Liver (tissue), 3 donors: ENCODE data around the gene GNB1L.

Source experiments
- CTCF ChIP-seq: fragments of 150-350 bp; IDR thresholded peaks from 2 replicates; pipeline ENCODE4 v1.5.1; 2017; ENCODE audit warnings: improper control_type of control experiment, low read depth, low read length; ENCODE audit not compliant: missing input control
- GABPA ChIP-seq, 2 donors: IDR thresholded peaks in 1 of 2; conservative IDR thresholded peaks in 1 of 2; 2 replicates each; pipeline ENCODE4 v1.6.1; 2016; ENCODE audit warnings: antibody characterized with exemption in 2 of 2, mild to moderate bottlenecking in 1 of 2, moderate library complexity in 1 of 2
- HNF4G ChIP-seq: IDR thresholded peaks from 2 replicates; pipeline ENCODE4 v1.6.1; 2016; ENCODE audit warnings: antibody characterized with exemption
- JUND ChIP-seq, 2 donors: IDR thresholded peaks; 2 replicates each; pipeline ENCODE4 v1.6.1; 2016; ENCODE audit warnings: antibody characterized with exemption in 2 of 2
- MAX ChIP-seq: IDR thresholded peaks from 2 replicates; pipeline ENCODE4 v1.6.1; 2016; ENCODE audit warnings: antibody characterized with exemption
- RAD21 ChIP-seq, 2 donors: IDR thresholded peaks; 2 replicates each; pipeline ENCODE4 v1.6.1; 2016; ENCODE audit warnings: antibody characterized with exemption in 2 of 2, mild to moderate bottlenecking in 2 of 2
- SP1 ChIP-seq: IDR thresholded peaks from 2 replicates; pipeline ENCODE4 v1.6.1; 2018; ENCODE audit warnings: antibody characterized with exemption, mild to moderate bottlenecking
- TAF1 ChIP-seq: conservative IDR thresholded peaks from 2 replicates; pipeline ENCODE4 v1.6.1; 2016; ENCODE audit warnings: antibody characterized with exemption, mild to moderate bottlenecking
- YY1 ChIP-seq: IDR thresholded peaks from 2 replicates; pipeline ENCODE4 v1.6.1; 2016; ENCODE audit warnings: antibody characterized with exemption, mild to moderate bottlenecking
- ZBTB33 ChIP-seq: IDR thresholded peaks from 2 replicates; pipeline ENCODE4 v1.6.1; 2016; ENCODE audit warnings: antibody characterized with exemption
- TF ChIP-seq, protein P1 (sequence below): IDR thresholded peaks from 2 replicates; pipeline ENCODE4 v1.6.1; 2016; ENCODE audit warnings: antibody characterized with exemption, mild to moderate bottlenecking
- TF ChIP-seq, protein P2 (sequence below): IDR thresholded peaks from 2 replicates; pipeline ENCODE4 v1.6.1; 2016; ENCODE audit warnings: antibody characterized with exemption
- donor health status: healthy.
- donor health status: healthy.

- TF ChIP-seq CTCF (no peak), GABPA (IDR thresholded peaks at IDR 0.05 in 1 of 2, conservative IDR thresholded peaks at IDR 0.05 in 1 of 2) (no peak), MAX (no peak), RAD21 (IDR thresholded peaks at IDR 0.05) (peak in 1 of 2 donors; percentile 23), TAF1 (no peak), YY1 (no peak), JUND (IDR thresholded peaks at IDR 0.05) (no peak), ZBTB33 (no peak), HNF4G (no peak), SP1 (no peak)
- TF ChIP-seq, protein P1, sequence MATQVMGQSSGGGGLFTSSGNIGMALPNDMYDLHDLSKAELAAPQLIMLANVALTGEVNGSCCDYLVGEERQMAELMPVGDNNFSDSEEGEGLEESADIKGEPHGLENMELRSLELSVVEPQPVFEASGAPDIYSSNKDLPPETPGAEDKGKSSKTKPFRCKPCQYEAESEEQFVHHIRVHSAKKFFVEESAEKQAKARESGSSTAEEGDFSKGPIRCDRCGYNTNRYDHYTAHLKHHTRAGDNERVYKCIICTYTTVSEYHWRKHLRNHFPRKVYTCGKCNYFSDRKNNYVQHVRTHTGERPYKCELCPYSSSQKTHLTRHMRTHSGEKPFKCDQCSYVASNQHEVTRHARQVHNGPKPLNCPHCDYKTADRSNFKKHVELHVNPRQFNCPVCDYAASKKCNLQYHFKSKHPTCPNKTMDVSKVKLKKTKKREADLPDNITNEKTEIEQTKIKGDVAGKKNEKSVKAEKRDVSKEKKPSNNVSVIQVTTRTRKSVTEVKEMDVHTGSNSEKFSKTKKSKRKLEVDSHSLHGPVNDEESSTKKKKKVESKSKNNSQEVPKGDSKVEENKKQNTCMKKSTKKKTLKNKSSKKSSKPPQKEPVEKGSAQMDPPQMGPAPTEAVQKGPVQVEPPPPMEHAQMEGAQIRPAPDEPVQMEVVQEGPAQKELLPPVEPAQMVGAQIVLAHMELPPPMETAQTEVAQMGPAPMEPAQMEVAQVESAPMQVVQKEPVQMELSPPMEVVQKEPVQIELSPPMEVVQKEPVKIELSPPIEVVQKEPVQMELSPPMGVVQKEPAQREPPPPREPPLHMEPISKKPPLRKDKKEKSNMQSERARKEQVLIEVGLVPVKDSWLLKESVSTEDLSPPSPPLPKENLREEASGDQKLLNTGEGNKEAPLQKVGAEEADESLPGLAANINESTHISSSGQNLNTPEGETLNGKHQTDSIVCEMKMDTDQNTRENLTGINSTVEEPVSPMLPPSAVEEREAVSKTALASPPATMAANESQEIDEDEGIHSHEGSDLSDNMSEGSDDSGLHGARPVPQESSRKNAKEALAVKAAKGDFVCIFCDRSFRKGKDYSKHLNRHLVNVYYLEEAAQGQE: no peak
- TF ChIP-seq, protein P2, sequence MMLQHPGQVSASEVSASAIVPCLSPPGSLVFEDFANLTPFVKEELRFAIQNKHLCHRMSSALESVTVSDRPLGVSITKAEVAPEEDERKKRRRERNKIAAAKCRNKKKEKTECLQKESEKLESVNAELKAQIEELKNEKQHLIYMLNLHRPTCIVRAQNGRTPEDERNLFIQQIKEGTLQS: no peak
Measured at GRCh38 chr22:19844377-19845053, 10.2 kb downstream of the GNB1L start.
